ENCODE measurements around the gene LMBR1L.
"Not testable (repeated sequence)": the region's sequence is repeated elsewhere in the genome, so short reads cannot be mapped to it uniquely, and the experiment has no call there.

LMBR1L gene

GRCh38 chr12:49129332-49130150 lies 18.9 kb upstream of the LMBR1L start:
- Histone ChIP-seq H3K9ac (ENCODE audit: low read depth, low read length, poor library complexity, severe bottlenecking) (peak overlapping the region; percentile 100), H3K79me2 (ENCODE audit: insufficient read depth, low read length) (peaks cover 64% of the 10 kb centered on the region)
- TF ChIP-seq CTCF (conservative IDR thresholded peaks at IDR 0.05; ENCODE audit: low read length) (no peak), EZH2phosphoT487 (IDR thresholded peaks at IDR 0.05; ENCODE audit: borderline replicate concordance) (no peak)

GRCh38 chr12:49127971-49128370 lies 17.3 kb upstream of the LMBR1L start:
- H3K9ac ChIP-seq (ENCODE audit: low read depth, low read length, poor library complexity, severe bottlenecking); H3K9me3 ChIP-seq (ENCODE audit: insufficient read depth, low read depth, low read length); H3K9me2 ChIP-seq (replicated peaks; ENCODE audit: low read depth, low read length); H2AFZ ChIP-seq (ENCODE audit: low read length): not testable (repeated sequence)
- Histone ChIP-seq H3K36me3 (ENCODE audit: insufficient read depth, low read length) (peaks cover 35% of the 10 kb centered on the region), H3K79me2 (ENCODE audit: insufficient read depth, low read length) (peaks cover 53% of the 10 kb centered on the region), H3K27me3 (ENCODE audit: insufficient read depth, low read length, poor library complexity, severe bottlenecking) (peaks cover 11% of the 10 kb centered on the region), H3K4me2 (ENCODE audit: low read depth, low read length, poor library complexity, severe bottlenecking) (peak overlapping the region; percentile 60), H4K20me1 (ENCODE audit: insufficient read depth, low read length, poor library complexity, severe bottlenecking) (peaks cover 41% of the 10 kb centered on the region), H3F3A (ENCODE audit: low read depth) (peaks cover 34% of the 10 kb centered on the region), H3K4me1 (ENCODE audit: insufficient read depth, low read length, poor library complexity, severe bottlenecking) (peaks cover 24% of the 10 kb centered on the region), H3K4me3 (ENCODE audit: low read length, poor library complexity, severe bottlenecking) (peak overlapping the region; percentile 34)

More at GRCh38 chr12:49129332-49130150, 18.9 kb upstream of the LMBR1L start:
- no peak overlapping the region for H2AFZ ChIP-seq (ENCODE audit: low read length)
- peaks cover 34% of the 10 kb centered on the region for H3F3A ChIP-seq (ENCODE audit: low read depth)
- H3K27me3 ChIP-seq (ENCODE audit: insufficient read depth, low read length, poor library complexity, severe bottlenecking): peaks cover 11% of the 10 kb centered on the region
- peaks cover 35% of the 10 kb centered on the region for H3K36me3 ChIP-seq (ENCODE audit: insufficient read depth, low read length)
- no peaks in the 10 kb centered on the region for H3K9me2 ChIP-seq (replicated peaks; ENCODE audit: low read depth, low read length)
- H3K4me1 ChIP-seq (ENCODE audit: insufficient read depth, low read length, poor library complexity, severe bottlenecking): peaks cover 34% of the 10 kb centered on the region
- H3K4me3 ChIP-seq (ENCODE audit: low read length, poor library complexity, severe bottlenecking): peak overlapping the region; percentile 89
- H3K9me3 ChIP-seq (ENCODE audit: insufficient read depth, low read depth, low read length): no peaks in the 10 kb centered on the region
- peak overlapping the region; percentile 87 for H3K4me2 ChIP-seq (ENCODE audit: low read depth, low read length, poor library complexity, severe bottlenecking)
- peaks cover 41% of the 10 kb centered on the region for H4K20me1 ChIP-seq (ENCODE audit: insufficient read depth, low read length, poor library complexity, severe bottlenecking)

GRCh38 chr12:49126852-49127763 lies 16.5 kb upstream of the LMBR1L start:
- Histone ChIP-seq H3K27me3 (ENCODE audit: insufficient read depth, low read length, poor library complexity, severe bottlenecking) (peaks cover 11% of the 10 kb centered on the region), H3K9ac (ENCODE audit: low read depth, low read length, poor library complexity, severe bottlenecking) (no peak overlapping the region), H4K20me1 (ENCODE audit: insufficient read depth, low read length, poor library complexity, severe bottlenecking) (peaks cover 41% of the 10 kb centered on the region), H3K9me2 (replicated peaks; ENCODE audit: low read depth, low read length) (no peaks in the 10 kb centered on the region), H3F3A (ENCODE audit: low read depth) (peaks cover 31% of the 10 kb centered on the region), H3K9me3 (ENCODE audit: insufficient read depth, low read depth, low read length) (no peaks in the 10 kb centered on the region), H3K4me2 (ENCODE audit: low read depth, low read length, poor library complexity, severe bottlenecking) (peak overlapping the region; percentile 60), H2AFZ (ENCODE audit: low read length) (no peak overlapping the region), H3K4me1 (ENCODE audit: insufficient read depth, low read length, poor library complexity, severe bottlenecking) (peaks cover 15% of the 10 kb centered on the region), H3K4me3 (ENCODE audit: low read length, poor library complexity, severe bottlenecking) (peak overlapping the region; percentile 34), H3K79me2 (ENCODE audit: insufficient read depth, low read length) (peaks cover 45% of the 10 kb centered on the region), H3K36me3 (ENCODE audit: insufficient read depth, low read length) (peaks cover 35% of the 10 kb centered on the region)
- no peak for TF ChIP-seq CTCF (conservative IDR thresholded peaks at IDR 0.05; ENCODE audit: low read length)
- TF ChIP-seq EZH2phosphoT487 (IDR thresholded peaks at IDR 0.05; ENCODE audit: borderline replicate concordance): no peak

Data from Loucy (cell line).